ENCODE data around the gene HRH3.

GRCh38 chr20:62217913-62218773 lies 1.9 kb downstream of the HRH3 start:
- TF ChIP-seq FOXK2 (IDR thresholded peaks at IDR 0.05) (no peak), NFRKB (IDR thresholded peaks at IDR 0.05) (no peak), ZNF384 (IDR thresholded peaks at IDR 0.05) (no peak), BHLHE40 (IDR thresholded peaks at IDR 0.05; ENCODE audit: borderline replicate concordance) (no peak), ELF4 (IDR thresholded peaks at IDR 0.05) (no peak), HDGF (IDR thresholded peaks at IDR 0.05; ENCODE audit: borderline replicate concordance) (no peak), SP1 (IDR thresholded peaks at IDR 0.05) (no peak), CTBP1 (IDR thresholded peaks at IDR 0.05; ENCODE audit: borderline replicate concordance) (no peak)

Measured in HEK293T (cell line).